Neural cell (in vitro differentiated cells): ENCODE measurements around the gene UBN2. TPM values are rescaled to one million over a fixed set of nuclear protein-coding genes. Genes with fewer than 3 reads are reported as not detected.

Experiments used
- H2AFZ ChIP-seq: fragments of 200-600, 300-800 bp; sonication (generic), shearing (Covaris generic); 2 replicates; pipeline ENCODE4 v1.6.0; 2014; ENCODE audit warnings: low read depth, mild to moderate bottlenecking, antibody characterized with exemption, low read length, moderate library complexity
- H3F3A ChIP-seq: fragments of 200-600 bp; shearing (Covaris generic); 2 replicates; pipeline ENCODE4 v1.6.1; 2016; ENCODE audit warnings: mild to moderate bottlenecking, moderate library complexity, mixed read lengths, antibody characterized with exemption, low read length; ENCODE audit not compliant: insufficient read depth, poor library complexity, severe bottlenecking
- H3K27ac ChIP-seq: fragments of 200-600, 300-800 bp; sonication (generic), shearing (Covaris generic); 2 replicates; pipeline ENCODE4 v1.5.1; 2014; ENCODE audit warnings: mild to moderate bottlenecking, low read length, moderate library complexity
- H3K27me3 ChIP-seq: fragments of 300-800, 200-600 bp; sonication (generic), shearing (Covaris generic); 2 replicates; pipeline ENCODE4 v1.6.0; 2014; ENCODE audit warnings: mild to moderate bottlenecking, low read depth, low read length, moderate library complexity; ENCODE audit not compliant: insufficient read depth
- H3K36me3 ChIP-seq: fragments of 300-800, 200-600 bp; sonication (generic), shearing (Covaris generic); 2 replicates; pipeline ENCODE4 v1.5.1; 2014; ENCODE audit warnings: mild to moderate bottlenecking, antibody characterized with exemption, low read length, moderate library complexity; ENCODE audit not compliant: insufficient read depth
- H3K4me2 ChIP-seq: fragments of 300-800, 200-600 bp; sonication (generic), shearing (Covaris generic); 2 replicates; pipeline ENCODE4 v1.6.0; 2014; ENCODE audit warnings: mild to moderate bottlenecking, low read length
- H3K4me3 ChIP-seq: fragments of 300-800, 200-600 bp; sonication (generic), shearing (Covaris generic); 2 replicates; pipeline ENCODE4 v1.5.1; 2014; ENCODE audit warnings: mild to moderate bottlenecking, low read length, moderate library complexity
- H3K79me2 ChIP-seq: fragments of 200-600 bp; shearing (Covaris generic); replicated peaks from 2 replicates; pipeline ENCODE4 v1.6.0; 2014; ENCODE audit warnings: mild to moderate bottlenecking, low read length, moderate library complexity; ENCODE audit not compliant: insufficient read depth
- H3K9ac ChIP-seq: fragments of 300-800, 200-600 bp; sonication (generic), shearing (Covaris generic); 2 replicates; pipeline ENCODE4 v1.6.1; 2016; ENCODE audit warnings: mild to moderate bottlenecking, low read length, mixed read lengths
- H3K9me2 ChIP-seq: fragments of 200-600 bp; shearing (Covaris generic); 2 replicates; pipeline ENCODE4 v1.6.1; 2016; ENCODE audit warnings: mild to moderate bottlenecking, low read length, mixed read lengths; ENCODE audit not compliant: insufficient read depth
- H3K9me3 ChIP-seq: fragments of 200-600, 300-800 bp; sonication (generic), shearing (Covaris generic); 2 replicates; pipeline ENCODE4 v1.6.1; 2016; ENCODE audit warnings: mild to moderate bottlenecking, mixed run types, low read length, moderate library complexity, mixed read lengths
- H4K20me1 ChIP-seq: fragments of 200-600 bp; shearing (Covaris generic); 2 replicates; pipeline ENCODE4 v1.6.1; 2016; ENCODE audit warnings: mild to moderate bottlenecking, mixed run types; ENCODE audit not compliant: insufficient read depth
- CTCF ChIP-seq: fragments of 450-650 bp; IDR thresholded peaks from 2 replicates; pipeline ENCODE4 v1.5.1; 2014; ENCODE audit warnings: antibody characterized with exemption, mild to moderate bottlenecking, moderate library complexity; ENCODE audit not compliant: poor library complexity, severe bottlenecking
- EP300 ChIP-seq: fragments of 450-650 bp; conservative IDR thresholded peaks from 2 replicates; pipeline ENCODE4 v1.6.1; 2014; ENCODE audit warnings: antibody characterized with exemption, mild to moderate bottlenecking, moderate library complexity; ENCODE audit not compliant: poor library complexity, severe bottlenecking
- EZH2 ChIP-seq: fragments of 200-600, 300-800 bp; shearing (Covaris generic), sonication (generic); IDR thresholded peaks from 2 replicates; pipeline ENCODE4 v1.6.1; 2014; ENCODE audit warnings: antibody characterized with exemption, low read length, borderline replicate concordance, mild to moderate bottlenecking; ENCODE audit not compliant: insufficient read depth, poor library complexity, severe bottlenecking
- MXI1 ChIP-seq: fragments of 450-650 bp; conservative IDR thresholded peaks from 2 replicates; pipeline ENCODE4 v1.6.1; 2014; ENCODE audit warnings: antibody characterized with exemption, mild to moderate bottlenecking; ENCODE audit not compliant: poor library complexity, severe bottlenecking
- POLR2AphosphoS5 ChIP-seq: IDR thresholded peaks from 2 replicates; pipeline ENCODE4 v1.6.1; 2012
- RAD21 ChIP-seq: fragments of 450-650 bp; conservative IDR thresholded peaks from 2 replicates; pipeline ENCODE4 v1.6.1; 2014; ENCODE audit warnings: antibody characterized with exemption, mild to moderate bottlenecking, moderate library complexity
- REST ChIP-seq: IDR thresholded peaks from 2 replicates; pipeline ENCODE4 v1.6.1; 2012; ENCODE audit warnings: borderline replicate concordance
- SMC3 ChIP-seq: fragments of 450-650 bp; conservative IDR thresholded peaks from 2 replicates; pipeline ENCODE4 v1.6.1; 2014; ENCODE audit warnings: antibody characterized with exemption, mild to moderate bottlenecking, moderate library complexity; ENCODE audit not compliant: poor library complexity
- TAF1 ChIP-seq: IDR thresholded peaks from 2 replicates; pipeline ENCODE4 v1.6.1; 2012; ENCODE audit warnings: low read depth
- polyA minus RNA-seq: library from RNA; depleted of rRNA, polyadenylated mRNA; stranded (reverse); fragments of >200 nt; gene quantifications from 2 replicates; pipeline ENCODE4 v1.2.3, GENCODE V29; 2014
- polyA plus RNA-seq: library from polyadenylated mRNA; depleted of rRNA; stranded (reverse); fragments of >200 nt; gene quantifications from 2 replicates; pipeline ENCODE4 v1.2.3, GENCODE V29; 2014

Gene UBN2
- polyA plus RNA-seq (17.4 and 18.2 TPM in 2 replicates), polyA minus RNA-seq (38.0 and 53.8 TPM in 2 replicates)

- H4K20me1 ChIP-seq, result no peaks in the 10 kb centered on the region
- H3K27ac ChIP-seq, result peak within 1 kb of the TSS; percentile 95
- H3K9ac ChIP-seq, result peak within 1 kb of the TSS; percentile 99
- peaks cover 39% of the 10 kb centered on the region for H3K79me2 ChIP-seq
- no peaks in the 10 kb centered on the region for H3K9me2 ChIP-seq
- TF ChIP-seq CTCF (no peak), REST (peak; percentile 83), RAD21 (peak; percentile 30), SMC3 (no peak), POLR2AphosphoS5 (peak; percentile 97), EP300 (peak; percentile 46), EZH2 (no peak), MXI1 (peak; percentile 86), TAF1 (peak; percentile 95)
- peak within 1 kb of the TSS; percentile 86 for H3K4me2 ChIP-seq
- H3K9me3 ChIP-seq, result no peaks in the 10 kb centered on the region
- no peaks in the 10 kb centered on the region for H3K36me3 ChIP-seq
- peak within 1 kb of the TSS; percentile 94 for H3K4me3 ChIP-seq
- no peaks in the 10 kb centered on the region for H3F3A ChIP-seq
- H2AFZ ChIP-seq, result peak within 1 kb of the TSS; percentile 93
- H3K27me3 ChIP-seq, result no peaks in the 10 kb centered on the region
These were observed at the start of gene UBN2 for GRCh38 chr7:139230774-139231512. Gene UBN2, plus strand, starts transcription at chr7:139231237. Its CDS starts 248 bp downstream, at chr7:139231485.

- H3K79me2 ChIP-seq, result no peaks in the 10 kb centered on the region
- no peaks in the 10 kb centered on the region for H3K9me2 ChIP-seq
- no peak overlapping the region for H2AFZ ChIP-seq
- TF ChIP-seq MXI1 (no peak), EP300 (no peak), TAF1 (no peak)
- H3K27me3 ChIP-seq, result no peaks in the 10 kb centered on the region
- no peaks in the 10 kb centered on the region for H4K20me1 ChIP-seq
- H3K4me3 ChIP-seq, result no peak overlapping the region
- H3K4me2 ChIP-seq, result no peak overlapping the region
- no peak overlapping the region for H3K27ac ChIP-seq
- no peaks in the 10 kb centered on the region for H3K9me3 ChIP-seq
- H3K36me3 ChIP-seq, result no peaks in the 10 kb centered on the region
- no peaks in the 10 kb centered on the region for H3F3A ChIP-seq
- H3K9ac ChIP-seq, result no peak overlapping the region
These were observed 49.6 kb upstream of the UBN2 start for GRCh38 chr7:139181404-139181803.
